ENCODE measurements around the gene TMEM95.

- no peak for TF ChIP-seq EP300 (conservative IDR thresholded peaks at IDR 0.05; ENCODE audit: poor library complexity, severe bottlenecking)
- no peak for TF ChIP-seq CTCF (IDR thresholded peaks at IDR 0.05; ENCODE audit: poor library complexity, severe bottlenecking)
- no peak for TF ChIP-seq POLR2AphosphoS5 (IDR thresholded peaks at IDR 0.05)
- TF ChIP-seq REST (IDR thresholded peaks at IDR 0.05; ENCODE audit: borderline replicate concordance): no peak
- TF ChIP-seq EZH2 (IDR thresholded peaks at IDR 0.05; ENCODE audit: borderline replicate concordance, insufficient read depth, low read length, poor library complexity, severe bottlenecking): no peak
- no peak for TF ChIP-seq SMC3 (conservative IDR thresholded peaks at IDR 0.05; ENCODE audit: poor library complexity)
- no peak for TF ChIP-seq TAF1 (IDR thresholded peaks at IDR 0.05; ENCODE audit: low read depth)
- no peak for TF ChIP-seq MXI1 (conservative IDR thresholded peaks at IDR 0.05; ENCODE audit: poor library complexity, severe bottlenecking)
- no peak for TF ChIP-seq RAD21 (conservative IDR thresholded peaks at IDR 0.05)
These were observed 8.0 kb upstream of the TMEM95 start for GRCh38 chr17:7346761-7347614.

All from neural cell (in vitro differentiated cells).